Uterus (tissue), 4 donors: ENCODE data around the gene UBE2O. TPM values are rescaled to one million over a fixed set of nuclear protein-coding genes. Genes with fewer than 3 reads are reported as not detected.

Experiments
- DNase-seq, 2 donors: peaks; one replicate each; pipeline ENCODE4 v3.0.0-alpha.2; 2019 to 2020
- H3K27ac ChIP-seq, 2 donors: fragments of 200-600 bp; sonication (generic); 1 replicate in 1 of 2; 2 replicates in 1 of 2; pipeline ENCODE4 v1.5.1; 2016 to 2018
- H3K27me3 ChIP-seq, 2 donors: fragments of 200-600 bp; sonication (generic); one replicate each; pipeline ENCODE4 v1.5.1; 2018 to 2019; ENCODE audit warnings: control low read depth in 1 of 2
- H3K36me3 ChIP-seq, 2 donors: fragments of 200-600 bp; sonication (generic); one replicate each; pipeline ENCODE4 v1.5.1; 2019; ENCODE audit warnings: control low read depth in 1 of 2
- H3K4me1 ChIP-seq, 2 donors: fragments of 200-600 bp; sonication (generic); one replicate each; pipeline ENCODE4 v1.5.1; 2018 to 2019; ENCODE audit warnings: control low read depth in 1 of 2
- H3K4me3 ChIP-seq, 2 donors: fragments of 200-600 bp; sonication (generic); 1 replicate in 1 of 2; 2 replicates in 1 of 2; pipeline ENCODE4 v1.5.1; 2018 to 2019; ENCODE audit warnings: mild to moderate bottlenecking in 1 of 2
- H3K9me3 ChIP-seq, 2 donors: fragments of 200-600 bp; sonication (generic); one replicate each; pipeline ENCODE4 v1.5.1; 2019; ENCODE audit warnings: control low read depth in 1 of 2
- CTCF ChIP-seq, 4 experiments: fragments of 200-600 bp in 2 of 4; fragments of 450-650 bp in 2 of 4; sonication (generic) in 2 of 4; IDR thresholded peaks; one replicate each; pipeline ENCODE4 v1.5.1; 2016 to 2019; ENCODE audit warnings: antibody characterized with exemption in 4 of 4, mild to moderate bottlenecking in 2 of 4, moderate library complexity in 1 of 4
- POLR2A ChIP-seq, 2 donors: fragments of 450-650 bp; IDR thresholded peaks; one replicate each; pipeline ENCODE4 v1.6.1; 2016; ENCODE audit warnings: antibody characterized with exemption in 2 of 2, mild to moderate bottlenecking in 1 of 2, moderate library complexity in 1 of 2
- intact Hi-C: fragments of 100-400 bp; cut with DNase I; formaldehyde crosslinking; loops from one replicate; pipeline ENCODE4 v1.15.1; 2023; ENCODE audit warnings: low total_unique reads
- total RNA-seq, 4 donors: library from RNA; depleted of rRNA in 3 of 4; stranded (reverse); fragments of >200 nt in 3 of 4; gene quantifications; one replicate each; pipeline versions ENCODE4 v1.1.0 to v1.2.4, GENCODE V29; 2014 to 2023
- donor health status: DM: yes; HTN: yes; CAD: no.

UBE2O gene
- total RNA-seq, 4 donors from 2014 or later: 5.0 to 31.5 (median 17.9) TPM

GRCh38 chr17:76426853-76427252, 26.1 kb downstream of the UBE2O start:
- intact Hi-C loops: no loop called here
- Histone ChIP-seq H3K9me3 (no peaks in the 10 kb centered on the region), H3K36me3 (no peaks in the 10 kb centered on the region), H3K4me3 (no peak overlapping the region), H3K27ac (no peak overlapping the region), H3K27me3 (no peaks in the 10 kb centered on the region), H3K4me1 (no peaks in the 10 kb centered on the region)
- TF ChIP-seq CTCF (IDR thresholded peaks at IDR 0.05): no peak
- DNase-seq: no peak

DNA sequence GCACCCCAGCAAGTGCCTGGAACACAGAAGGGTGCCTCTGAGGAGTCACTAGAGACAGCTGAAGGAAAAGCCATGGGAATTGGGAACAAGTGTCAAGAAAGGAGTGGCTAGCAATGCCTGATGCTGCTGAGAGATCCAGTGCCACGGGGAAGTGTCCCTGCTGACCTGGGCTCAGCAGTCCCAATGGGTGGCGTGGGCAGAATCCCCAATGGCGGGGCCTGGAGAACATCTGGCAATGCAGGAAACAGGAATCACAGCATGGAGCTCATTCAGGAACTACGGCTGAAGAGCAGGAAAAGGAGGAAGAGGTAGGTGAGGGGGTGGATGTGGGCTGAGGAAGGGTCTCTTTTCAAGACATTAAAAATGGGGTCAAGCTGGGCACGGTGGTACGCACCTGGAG, 30.1 kb downstream of the UBE2O start:
- no peaks in the 10 kb centered on the region for H3K9me3 ChIP-seq
- DNase-seq: no peak

DNA sequence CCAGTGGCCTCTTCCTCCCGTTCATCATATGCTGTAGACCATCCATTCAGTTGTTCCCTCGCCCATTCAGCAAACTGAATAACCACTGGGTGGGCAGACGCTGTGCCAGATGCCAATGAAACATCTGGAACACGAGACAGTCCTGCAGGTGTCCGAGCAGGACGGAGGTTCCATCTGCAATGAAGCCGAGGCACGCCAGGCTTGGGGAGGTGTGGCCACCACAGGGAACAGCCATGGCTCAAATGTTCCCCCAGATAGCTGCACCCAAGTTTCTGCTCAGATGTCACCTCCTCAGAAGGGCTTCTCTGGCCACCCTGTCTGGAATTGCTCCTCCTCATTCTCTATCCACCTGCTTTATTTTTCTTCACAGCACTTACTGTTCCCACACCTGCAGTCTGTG, 30.5 kb downstream of the UBE2O start:
- H3K27me3 ChIP-seq: no peaks in the 10 kb centered on the region
- H3K27ac ChIP-seq: no peak overlapping the region
- TF ChIP-seq POLR2A (IDR thresholded peaks at IDR 0.05) (no peak), CTCF (IDR thresholded peaks at IDR 0.05) (no peak)
- peaks cover 0 to 8% of the 10 kb centered on the region in 2 donors for H3K4me1 ChIP-seq
- no peaks in the 10 kb centered on the region for H3K9me3 ChIP-seq
- intact Hi-C loops: no loop called here
- no peak for DNase-seq
- no peak overlapping the region for H3K4me3 ChIP-seq
- H3K36me3 ChIP-seq: no peaks in the 10 kb centered on the region

More for the DNA sequence above, 30.1 kb downstream of the UBE2O start:
- Histone ChIP-seq H3K4me3 (no peak overlapping the region), H3K27ac (no peak overlapping the region), H3K27me3 (no peaks in the 10 kb centered on the region), H3K36me3 (no peaks in the 10 kb centered on the region), H3K4me1 (peaks cover 0 to 8% of the 10 kb centered on the region in 2 donors)
- TF ChIP-seq POLR2A (IDR thresholded peaks at IDR 0.05): no peak
- TF ChIP-seq CTCF (IDR thresholded peaks at IDR 0.05): no peak
- intact Hi-C loops: no loop called here

- intact Hi-C loops: no loop called here
- Histone ChIP-seq H3K27ac (no peak overlapping the region), H3K9me3 (no peaks in the 10 kb centered on the region), H3K36me3 (no peaks in the 10 kb centered on the region), H3K4me3 (no peak overlapping the region), H3K4me1 (peaks cover 0 to 8% of the 10 kb centered on the region in 2 donors), H3K27me3 (no peaks in the 10 kb centered on the region)
- TF ChIP-seq CTCF (IDR thresholded peaks at IDR 0.05) (no peak), POLR2A (IDR thresholded peaks at IDR 0.05) (no peak)
- no peak for DNase-seq
Measured at GRCh38 chr17:76421044-76421407, 31.9 kb downstream of the UBE2O start.

- no peak for DNase-seq
- no peak overlapping the region for H3K27ac ChIP-seq
- intact Hi-C loops: no loop called here
- no peak overlapping the region for H3K4me3 ChIP-seq
- no peaks in the 10 kb centered on the region for H3K36me3 ChIP-seq
- peaks cover 0 to 8% of the 10 kb centered on the region in 2 donors for H3K4me1 ChIP-seq
- TF ChIP-seq CTCF (IDR thresholded peaks at IDR 0.05) (no peak), POLR2A (IDR thresholded peaks at IDR 0.05) (no peak)
- no peaks in the 10 kb centered on the region for H3K27me3 ChIP-seq
- H3K9me3 ChIP-seq: no peaks in the 10 kb centered on the region
Measured at GRCh38 chr17:76420356-76421043, 32.5 kb downstream of the UBE2O start.
